Left ventricle myocardium inferior (tissue), 1 donor: ENCODE data around the gene RERE. TPM values are rescaled to one million over a fixed set of nuclear protein-coding genes. Genes with fewer than 3 reads are reported as not detected.

Experiments used
- DNase-seq: peaks from one replicate; pipeline ENCODE4 v3.0.0-alpha.2; 2020
- H3K27ac ChIP-seq: fragments of 200-600 bp; replicated peaks from 2 replicates; pipeline ENCODE4 v1.8.0; 2021
- H3K27me3 ChIP-seq: fragments of 200-600 bp; 2 replicates; pipeline ENCODE4 v1.8.0; 2021; ENCODE audit warnings: low read depth
- H3K36me3 ChIP-seq: fragments of 200-600 bp; 2 replicates; pipeline ENCODE4 v1.8.0; 2021
- H3K4me1 ChIP-seq: fragments of 200-600 bp; 2 replicates; pipeline ENCODE4 v1.8.0; 2021
- H3K4me3 ChIP-seq: fragments of 200-600 bp; 2 replicates; pipeline ENCODE4 v1.8.0; 2021; ENCODE audit warnings: mild to moderate bottlenecking, moderate library complexity
- H3K9me3 ChIP-seq: fragments of 200-600 bp; replicated peaks from 2 replicates; pipeline ENCODE4 v1.8.0; 2021
- CTCF ChIP-seq: fragments of 200-600 bp; IDR thresholded peaks from 2 replicates; pipeline ENCODE4 v1.8.0; 2021; ENCODE audit warnings: antibody characterized with exemption, mild to moderate bottlenecking, borderline replicate concordance
- intact Hi-C: fragments of 100-400 bp; cut with micrococcal nuclease; formaldehyde crosslinking; loops from one replicate; pipeline ENCODE4 v1.11.0; 2022
- total RNA-seq: library from RNA; stranded (reverse); fragmentation: NEBNext Ultra II Directional; extraction: Animal tissue kit (Norgen Biotek cat#: 25700); gene quantifications from one replicate; pipeline ENCODE4 v1.2.1, GENCODE V29; 2021
- donor health status: DM: no; HTN: yes; CAD: no; lungs with severe emphysema.

The RERE gene
- total RNA-seq, 1 donor from 2014 or later, result 141 TPM

- peak overlapping the region; percentile 87 for H3K27ac ChIP-seq
- peaks cover 91% of the 10 kb centered on the region for H3K4me1 ChIP-seq
- TF ChIP-seq CTCF, result no peak
- peaks cover 48% of the 10 kb centered on the region for H3K36me3 ChIP-seq
- no peaks in the 10 kb centered on the region for H3K9me3 ChIP-seq
- no peaks in the 10 kb centered on the region for H3K27me3 ChIP-seq
- H3K4me3 ChIP-seq, result no peak overlapping the region
- intact Hi-C loops, result no loop called here
- DNase-seq, result no peak
Observed at GRCh38 chr1:8352886-8353785, 464.3 kb downstream of the RERE start.

DNA sequence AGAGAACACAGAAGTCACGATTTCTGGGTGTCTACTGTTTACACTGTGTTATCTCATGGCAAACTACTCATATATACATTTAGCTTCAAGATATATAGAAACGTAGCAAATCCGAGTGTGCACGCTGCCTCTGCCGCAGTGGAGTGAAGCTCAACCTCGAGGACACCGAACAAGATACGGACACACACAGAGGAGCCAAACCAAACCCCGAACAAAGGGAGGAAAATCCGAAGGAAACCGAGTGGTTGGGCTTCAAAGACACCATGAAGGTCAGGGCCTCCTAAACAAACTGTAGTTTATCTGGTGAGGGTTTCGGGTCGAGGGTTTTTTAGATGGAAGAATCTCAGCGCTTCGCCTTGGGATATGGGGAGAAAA lies 465.0 kb downstream of the RERE start:
- Histone ChIP-seq H3K4me1 (peaks cover 91% of the 10 kb centered on the region), H3K27ac (peak overlapping the region; percentile 87), H3K27me3 (no peaks in the 10 kb centered on the region), H3K9me3 (no peaks in the 10 kb centered on the region), H3K36me3 (peaks cover 41% of the 10 kb centered on the region), H3K4me3 (no peak overlapping the region)
- intact Hi-C loops, result no loop called here
- TF ChIP-seq CTCF, result no peak
- no peak for DNase-seq

DNA sequence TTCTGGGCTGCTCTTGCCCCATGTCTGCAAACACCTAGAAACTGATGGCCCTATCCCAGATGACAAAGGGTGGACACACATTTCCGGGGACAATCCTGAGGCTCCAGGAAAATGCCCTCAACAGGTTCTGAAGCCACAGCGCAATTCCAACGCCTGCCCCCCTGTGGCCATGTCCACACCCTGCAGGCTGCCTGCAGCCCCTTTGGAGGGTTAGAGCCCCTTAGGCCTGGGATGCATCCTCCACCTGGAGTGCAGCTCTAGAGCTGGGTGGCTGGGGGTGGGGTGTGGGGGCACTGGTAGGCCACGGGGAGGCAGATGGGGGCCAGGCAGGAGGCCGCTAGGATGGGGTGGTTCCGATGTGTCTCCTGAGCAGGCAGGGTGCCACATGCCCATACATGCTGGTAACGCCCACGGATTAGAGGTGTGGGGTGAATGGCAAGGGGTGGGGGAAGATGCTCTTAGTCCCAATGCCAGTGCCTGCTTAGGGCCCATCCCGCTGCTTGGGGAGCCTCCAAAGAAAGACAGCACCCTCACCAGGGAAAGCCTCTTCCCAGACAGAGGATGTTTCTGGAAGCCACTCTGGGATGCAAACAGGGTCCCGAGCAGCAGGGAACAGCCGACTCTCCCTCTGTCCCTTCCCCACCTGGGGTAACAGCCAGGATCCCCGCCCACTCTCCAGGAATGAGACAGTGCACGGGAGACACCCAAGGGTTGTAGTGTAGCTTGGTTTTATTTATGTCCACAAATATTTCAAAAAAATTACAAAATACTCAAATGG lies 465.6 kb downstream of the RERE start:
- Histone ChIP-seq H3K27ac (peak overlapping the region; percentile 87), H3K36me3 (peaks cover 35% of the 10 kb centered on the region), H3K4me3 (no peak overlapping the region), H3K27me3 (no peaks in the 10 kb centered on the region), H3K9me3 (no peaks in the 10 kb centered on the region), H3K4me1 (peaks cover 86% of the 10 kb centered on the region)
- intact Hi-C loops, result no loop called here
- no peak for DNase-seq
- TF ChIP-seq CTCF, result peak; percentile 66

GRCh38 chr1:8350914-8351684 lies 466.3 kb downstream of the RERE start:
- H3K27ac ChIP-seq, result peak overlapping the region; percentile 87
- intact Hi-C loops, result no loop called here
- peaks cover 28% of the 10 kb centered on the region for H3K36me3 ChIP-seq
- no peaks in the 10 kb centered on the region for H3K27me3 ChIP-seq
- TF ChIP-seq CTCF, result no peak
- no peak for DNase-seq
- no peak overlapping the region for H3K4me3 ChIP-seq
- no peaks in the 10 kb centered on the region for H3K9me3 ChIP-seq
- peaks cover 78% of the 10 kb centered on the region for H3K4me1 ChIP-seq

DNA sequence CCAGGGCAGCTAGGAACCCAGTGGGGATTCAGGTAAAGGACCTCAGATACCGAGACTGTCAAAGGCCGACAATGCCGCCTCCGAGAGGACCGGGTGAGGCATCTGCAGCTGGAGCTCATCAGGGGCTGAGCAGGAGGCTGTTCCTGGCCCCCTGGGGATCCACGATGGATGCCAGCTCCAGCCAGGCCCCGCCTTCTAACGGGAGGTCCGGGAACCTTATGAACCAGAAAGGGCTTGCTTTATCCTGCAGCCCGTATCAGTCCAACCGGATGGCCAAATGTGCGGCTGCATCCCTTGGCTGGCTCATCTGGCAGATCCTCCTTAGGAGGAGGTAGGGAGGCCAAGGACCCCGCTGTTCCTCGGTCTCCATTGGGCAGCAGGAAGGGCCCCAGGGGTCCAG lies 467.5 kb downstream of the RERE start:
- intact Hi-C loops, result no loop called here
- TF ChIP-seq CTCF, result no peak
- Histone ChIP-seq H3K27me3 (no peaks in the 10 kb centered on the region), H3K36me3 (peaks cover 16% of the 10 kb centered on the region), H3K4me1 (peaks cover 66% of the 10 kb centered on the region), H3K4me3 (no peak overlapping the region), H3K27ac (peak overlapping the region; percentile 50), H3K9me3 (no peaks in the 10 kb centered on the region)
- DNase-seq, result peak; percentile 66
